ENCODE measurements around the gene MIS18A.

- TF ChIP-seq RXRA (IDR thresholded peaks at IDR 0.05) (no peak), ZBTB33 (IDR thresholded peaks at IDR 0.05) (no peak), CTCF (IDR thresholded peaks at IDR 0.05; ENCODE audit: low read depth, low read length, missing input control) (no peak), MAX (IDR thresholded peaks at IDR 0.05) (no peak), JUND (IDR thresholded peaks at IDR 0.05) (no peak), EGR1 (IDR thresholded peaks at IDR 0.05; ENCODE audit: low read depth in 2 of 2) (no peak), YY1 (IDR thresholded peaks at IDR 0.05) (no peak), ATF3 (IDR thresholded peaks at IDR 0.05) (no peak), RAD21 (IDR thresholded peaks at IDR 0.05) (no peak)
Observed at GRCh38 chr21:32249511-32250280, 29.2 kb downstream of the MIS18A start.

All from liver (tissue), 3 donors.